ENCODE data around the gene ZGPAT. TPM values are rescaled to one million over a fixed set of nuclear protein-coding genes. Genes with fewer than 3 reads are reported as not detected.

Gene ZGPAT
- total and polyA plus RNA-seq, 2 donors (not counting 3 experiments of a cell fraction or from before 2014, with no cell fraction given), result 23.1 to 29.3 TPM

DNA sequence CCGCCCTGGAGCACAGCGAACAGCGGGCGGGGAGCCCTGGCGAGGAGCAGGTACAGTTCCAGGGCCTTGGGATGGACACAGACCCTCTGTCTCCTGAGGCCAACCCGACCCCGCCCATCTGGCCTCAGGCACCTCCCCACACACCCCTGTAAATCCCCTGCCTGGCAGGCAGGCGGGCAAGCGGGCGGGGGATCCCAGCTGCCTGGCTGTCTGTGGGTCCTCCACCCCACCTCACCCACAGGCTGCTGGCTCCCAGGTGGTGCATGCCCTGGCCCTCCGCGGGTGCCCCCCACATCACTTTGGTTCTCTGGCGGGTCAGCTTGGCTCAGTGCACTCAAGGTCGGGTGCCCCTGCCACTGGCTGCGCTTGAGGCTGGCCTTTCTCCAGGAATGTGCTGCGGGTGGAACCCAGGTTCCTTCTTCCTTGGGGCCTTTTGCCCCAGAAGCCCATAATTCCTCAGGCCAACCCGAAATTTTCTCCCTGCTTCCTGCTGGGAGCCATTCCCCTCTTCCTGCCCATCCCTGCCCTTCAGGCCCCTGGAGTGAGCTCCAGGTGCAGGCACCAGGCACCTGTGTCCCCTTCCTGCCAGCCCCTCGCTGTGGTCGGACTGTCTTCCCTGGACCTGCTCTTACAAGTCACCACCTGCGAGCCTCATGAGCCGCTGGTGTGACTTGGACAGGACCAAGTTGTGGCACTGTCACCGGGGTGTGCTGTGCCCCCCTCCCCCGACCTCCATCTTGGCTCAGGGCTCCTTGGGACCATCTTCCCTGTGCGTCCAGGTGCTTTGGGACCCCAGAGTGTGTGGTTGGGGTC, 16.7 kb upstream of the ZGPAT start:
- Histone ChIP-seq H3K79me2 (ENCODE audit: control insufficient read depth, insufficient read depth, low read length) (no peaks in the 10 kb centered on the region), H2AFZ (ENCODE audit: low read depth, low read length) (no peak overlapping the region), H3K9me1 (replicated peaks; ENCODE audit: control insufficient read depth, extremely low read depth, insufficient read depth, low read length) (no peaks in the 10 kb centered on the region), H4K20me1 (replicated peaks; ENCODE audit: control insufficient read depth, extremely low read depth, insufficient read depth, low read length) (no peaks in the 10 kb centered on the region), H3K4me1 (ENCODE audit: control insufficient read depth, extremely low read depth, insufficient read depth, low read length) (peaks cover 28% of the 10 kb centered on the region), H3K9ac (replicated peaks; ENCODE audit: extremely low read depth, insufficient read depth, low read length) (no peak overlapping the region), H3K36me3 (ENCODE audit: control insufficient read depth in 2 of 2, extremely low read depth in 1 of 2, insufficient read depth in 2 of 2, low read length in 2 of 2) (no peaks in the 10 kb centered on the region), H3K9me3 (replicated peaks; ENCODE audit: control insufficient read depth, insufficient read depth, low read length) (no peaks in the 10 kb centered on the region), H3K4me2 (ENCODE audit: insufficient read depth, low read length) (no peak overlapping the region), H3K4me3 (replicated peaks in 1 of 3; ENCODE audit: insufficient read depth in 1 of 3, low read depth in 1 of 3, low read length in 3 of 3) (no peak overlapping the region), H3K27me3 (ENCODE audit: control insufficient read depth in 2 of 2, insufficient read depth in 2 of 2, low read length in 2 of 2) (no peaks in the 10 kb centered on the region), H3K27ac (ENCODE audit: insufficient read depth, low read depth, low read length) (no peak overlapping the region)
- FAIRE-seq (no peak), DNase-seq (ENCODE audit: low read depth, low spot score) (no peak)
- dilution Hi-C loops (cut with MboI; ENCODE audit: extremely low pct_ligation_motif_present, low sequenced_read_pairs) (no loop called here), intact Hi-C loops (cut with micrococcal nuclease) (no loop called here)
- TF ChIP-seq MYC (IDR thresholded peaks at IDR 0.05; ENCODE audit: low read depth, low read length) (no peak), FOS (IDR thresholded peaks at IDR 0.05; ENCODE audit: borderline replicate concordance, insufficient read depth, low read length) (no peak), JUN (IDR thresholded peaks at IDR 0.05; ENCODE audit: borderline replicate concordance, insufficient read depth, insufficient read length, low read depth) (no peak), GATA2 (IDR thresholded peaks at IDR 0.05; ENCODE audit: insufficient read depth, insufficient read length, low read depth, low read length) (no peak), POLR2AphosphoS5 (IDR thresholded peaks at IDR 0.05; ENCODE audit: insufficient read depth, low read depth, low read length) (no peak), POLR2A (IDR thresholded peaks at IDR 0.05; ENCODE audit: low read depth, low read length) (no peak), EZH2 (IDR thresholded peaks at IDR 0.05; ENCODE audit: borderline replicate concordance, low read depth, low read length, severe bottlenecking) (no peak)
- TF ChIP-seq, protein P1, sequence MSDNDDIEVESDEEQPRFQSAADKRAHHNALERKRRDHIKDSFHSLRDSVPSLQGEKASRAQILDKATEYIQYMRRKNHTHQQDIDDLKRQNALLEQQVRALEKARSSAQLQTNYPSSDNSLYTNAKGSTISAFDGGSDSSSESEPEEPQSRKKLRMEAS (IDR thresholded peaks at IDR 0.05; ENCODE audit: insufficient read depth, insufficient read length), result no peak
- TF ChIP-seq, protein P2, sequence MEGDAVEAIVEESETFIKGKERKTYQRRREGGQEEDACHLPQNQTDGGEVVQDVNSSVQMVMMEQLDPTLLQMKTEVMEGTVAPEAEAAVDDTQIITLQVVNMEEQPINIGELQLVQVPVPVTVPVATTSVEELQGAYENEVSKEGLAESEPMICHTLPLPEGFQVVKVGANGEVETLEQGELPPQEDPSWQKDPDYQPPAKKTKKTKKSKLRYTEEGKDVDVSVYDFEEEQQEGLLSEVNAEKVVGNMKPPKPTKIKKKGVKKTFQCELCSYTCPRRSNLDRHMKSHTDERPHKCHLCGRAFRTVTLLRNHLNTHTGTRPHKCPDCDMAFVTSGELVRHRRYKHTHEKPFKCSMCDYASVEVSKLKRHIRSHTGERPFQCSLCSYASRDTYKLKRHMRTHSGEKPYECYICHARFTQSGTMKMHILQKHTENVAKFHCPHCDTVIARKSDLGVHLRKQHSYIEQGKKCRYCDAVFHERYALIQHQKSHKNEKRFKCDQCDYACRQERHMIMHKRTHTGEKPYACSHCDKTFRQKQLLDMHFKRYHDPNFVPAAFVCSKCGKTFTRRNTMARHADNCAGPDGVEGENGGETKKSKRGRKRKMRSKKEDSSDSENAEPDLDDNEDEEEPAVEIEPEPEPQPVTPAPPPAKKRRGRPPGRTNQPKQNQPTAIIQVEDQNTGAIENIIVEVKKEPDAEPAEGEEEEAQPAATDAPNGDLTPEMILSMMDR (IDR thresholded peaks at IDR 0.05; ENCODE audit: extremely low read depth in 1 of 2, insufficient read depth in 1 of 2, low read depth in 1 of 2, low read length in 2 of 2), result no peak
- POLR2A ChIA-PET, result no interaction called here
- CTCF ChIA-PET, result interaction anchor here (1.5 kb wide), 1 partner anchor 9 kb away, joined by 4 read pairs; no protein-coding TSS in a partner anchor
- BruUV-seq (replicated peaks), result no TSS peak
